B cell (primary cell): Measurements from ENCODE around the gene CPED1.

ENCODE experiments used
- CTCF ChIP-seq: fragments of 200-600 bp; IDR thresholded peaks from one replicate; pipeline ENCODE4 v1.8.0; 2022; ENCODE audit warnings: antibody characterized with exemption, mild to moderate bottlenecking
- EZH2 ChIP-seq: IDR thresholded peaks from 2 replicates; pipeline ENCODE4 v1.6.1; 2012; ENCODE audit warnings: borderline replicate concordance, low read depth, mild to moderate bottlenecking, moderate library complexity, low read length; ENCODE audit not compliant: insufficient read depth, poor library complexity, severe bottlenecking

- TF ChIP-seq CTCF (no peak), EZH2 (no peak)
Observed at GRCh38 chr7:121322460-121322859, 333.9 kb downstream of the CPED1 start.
